Spleen (tissue), 11 donors: ENCODE measurements around the gene CENPP. TPM values are rescaled to one million over a fixed set of nuclear protein-coding genes. Genes with fewer than 3 reads are reported as not detected.

Experiments used
- DNase-seq: peaks from one replicate; pipeline ENCODE4 v3.0.0-alpha.2; 2020
- H3K27ac ChIP-seq, 8 donors: fragments of 200-600 bp; sonication (generic) in 7 of 8; 1 replicate in 4 of 8; 2 replicates in 4 of 8; pipeline versions ENCODE4 v1.5.0 to v1.8.0; 2016 to 2021; ENCODE audit warnings: inconsistent platforms in 4 of 8, mild to moderate bottlenecking in 4 of 8, moderate library complexity in 1 of 8
- H3K27me3 ChIP-seq, 7 donors: fragments of 200-600 bp; sonication (generic) in 6 of 7; replicated peaks in 1 of 7; 1 replicate in 4 of 7; 2 replicates in 3 of 7; pipeline versions ENCODE4 v1.5.0 to v1.8.0; 2016 to 2021; ENCODE audit warnings: inconsistent platforms in 3 of 7, mild to moderate bottlenecking in 1 of 7
- H3K36me3 ChIP-seq, 6 donors: fragments of 200-600 bp; sonication (generic) in 5 of 6; 1 replicate in 4 of 6; 2 replicates in 2 of 6; pipeline versions ENCODE4 v1.5.0 to v1.8.0; 2016 to 2021; ENCODE audit warnings: inconsistent platforms in 2 of 6
- H3K4me1 ChIP-seq, 6 donors: fragments of 200-600 bp; sonication (generic) in 5 of 6; 1 replicate in 3 of 6; 2 replicates in 3 of 6; pipeline versions ENCODE4 v1.5.0 to v1.8.0; 2016 to 2021; ENCODE audit warnings: inconsistent platforms in 3 of 6
- H3K4me3 ChIP-seq, 8 donors: fragments of 200-600 bp; sonication (generic) in 7 of 8; 1 replicate in 4 of 8; 2 replicates in 4 of 8; pipeline versions ENCODE4 v1.5.0 to v1.8.0; 2016 to 2021; ENCODE audit warnings: inconsistent platforms in 4 of 8, mild to moderate bottlenecking in 4 of 8, moderate library complexity in 2 of 8
- H3K9me3 ChIP-seq, 8 donors: fragments of 200-600 bp; sonication (generic) in 7 of 8; 1 replicate in 4 of 8; 2 replicates in 4 of 8; pipeline versions ENCODE4 v1.5.0 to v1.8.0; 2016 to 2021; ENCODE audit warnings: inconsistent platforms in 4 of 8
- CTCF ChIP-seq, 11 experiments: fragments of 200-600 bp in 7 of 11; fragments of 450-650 bp in 4 of 11; sonication (generic) in 4 of 11; IDR thresholded peaks in 8 of 11; conservative IDR thresholded peaks in 3 of 11; 1 replicate in 7 of 11; 2 replicates in 4 of 11; pipeline versions ENCODE4 v1.4.0 to v1.8.0; 2016 to 2021; ENCODE audit warnings: antibody characterized with exemption in 11 of 11, inconsistent platforms in 4 of 11, mild to moderate bottlenecking in 1 of 11
- POLR2A ChIP-seq, 3 donors: fragments of 450-650 bp; IDR thresholded peaks; one replicate each; pipeline ENCODE4 v1.5.1; 2017; ENCODE audit warnings: antibody characterized with exemption in 3 of 3, mild to moderate bottlenecking in 1 of 3
- POLR2AphosphoS5 ChIP-seq, 3 donors: sonication (generic); formaldehyde crosslinking; IDR thresholded peaks; one replicate each; pipeline ENCODE4 v1.5.1; 2017; ENCODE audit warnings: antibody characterized with exemption in 3 of 3
- WGBS, 5 donors: extraction: QIAGEN DNeasy Blood & Tissue Kit in 3 of 5; methylation state at CpG; one replicate each; pipeline versions ENCODE4 v1.1.5 to v1.1.7; 2013 to 2018; 5-methylcytosine and 5-hydroxymethylcytosine counted together
- intact Hi-C: fragments of 100-400 bp; cut with DNase I; formaldehyde crosslinking; loops from one replicate; pipeline ENCODE4 v1.15.0; 2023; ENCODE audit warnings: low total_unique reads
- polyA plus RNA-seq, 3 donors: library from polyadenylated mRNA; stranded (reverse); fragments of 200-250 nt; gene quantifications; one replicate each; pipeline ENCODE4 v1.2.1, GENCODE V29; 2013
- total RNA-seq, 7 donors: library from RNA; depleted of rRNA in 3 of 7; stranded (reverse); fragments of >200 nt in 3 of 7; fragmentation: NEBNext Ultra II Directional in 4 of 7; extraction: Animal tissue kit (Norgen Biotek cat#: 25700) in 4 of 7; gene quantifications; one replicate each; pipeline versions ENCODE4 v1.1.0 to v1.2.1, GENCODE V29; 2016 to 2021
- donor health status: healthy with polysubstance abuse.
- donor health status: DM: no; HTN: no; CAD: no; lungs with moderate emphysema.
- donor health status: DM: no; HTN: no; CAD: no.
- donor health status: Bipolar disorder and iron deficiency.
- donor health status: healthy.
- donor health status: DM: no; HTN: no; CAD: no.
- donor health status: DM: yes; HTN: yes; CAD: no.

Gene CENPP
- total and polyA plus RNA-seq, 10 donors: 1.7 to 15.8 (median 6.2) TPM

DNA sequence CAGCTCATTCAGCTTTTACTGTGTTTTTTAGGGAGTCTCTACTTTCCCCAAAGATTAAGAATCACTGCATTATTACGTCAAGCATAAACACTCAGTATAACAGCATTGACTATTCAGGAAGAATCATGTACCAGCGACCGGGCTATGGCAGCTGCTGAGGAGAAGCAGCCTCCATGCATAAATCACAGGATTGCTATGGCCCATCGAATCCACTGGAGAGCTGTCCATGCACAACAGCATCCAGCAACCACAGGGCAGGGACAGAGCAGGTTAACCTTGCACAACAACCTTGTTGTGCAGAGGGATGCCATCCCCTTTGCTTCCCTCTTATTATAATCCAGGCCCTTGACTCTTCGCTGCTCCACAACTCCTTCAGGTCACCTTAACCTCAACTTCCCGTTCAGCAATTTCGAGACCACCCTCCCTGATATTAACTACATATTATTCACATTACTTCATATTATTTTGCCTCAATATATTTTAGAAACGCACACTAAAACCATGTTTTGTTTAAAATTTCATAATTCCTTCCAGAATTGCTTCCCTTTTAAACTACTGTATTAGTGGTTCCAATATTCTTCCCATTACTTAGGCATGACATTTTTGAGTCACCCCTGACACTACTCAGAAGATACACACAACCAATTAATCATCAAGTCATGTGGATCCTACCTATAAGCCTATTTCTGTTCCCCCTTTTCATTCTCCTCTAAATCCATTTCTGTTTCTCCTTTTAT, 33.2 kb upstream of the CENPP start:
- no peak for DNase-seq
- peak overlapping the region; percentile 61 to 85 (median 76) for H3K4me3 ChIP-seq
- H3K4me1 ChIP-seq: peaks cover 17 to 62% (median 36%) of the 10 kb centered on the region in 6 donors
- WGBS, 5 donors: 38 to 59% (median 47%) methylated on average over 7 to 8 of the region's 8 CpGs
- TF ChIP-seq CTCF (IDR thresholded peaks at IDR 0.05 in 8 of 11, conservative IDR thresholded peaks at IDR 0.05 in 3 of 11): no peak
- no peak for TF ChIP-seq POLR2A (IDR thresholded peaks at IDR 0.05)
- no peak for TF ChIP-seq POLR2AphosphoS5 (IDR thresholded peaks at IDR 0.05)
- no peaks in the 10 kb centered on the region for H3K9me3 ChIP-seq
- intact Hi-C loops: loop anchor here (5.0 kb wide), 1 partner anchor 35 kb away; the partner anchor contains the start of genes CENPP and NOL8
- no peaks in the 10 kb centered on the region for H3K27me3 ChIP-seq
- H3K27ac ChIP-seq: peak overlapping the region in 5 of 8 donors; percentile 86 to 91 (median 90)
- H3K36me3 ChIP-seq: peaks cover 0 to 43% (median 17%) of the 10 kb centered on the region in 6 donors

GRCh38 chr9:92293075-92293354, 32.7 kb upstream of the CENPP start:
- H3K27me3 ChIP-seq: no peaks in the 10 kb centered on the region
- peak overlapping the region; percentile 61 to 85 (median 76) for H3K4me3 ChIP-seq
- intact Hi-C loops: loop anchor here (5.0 kb wide), 1 partner anchor 34 kb away; the partner anchor contains the start of genes CENPP and NOL8
- peak overlapping the region in 7 of 8 donors; percentile 72 to 91 (median 87) for H3K27ac ChIP-seq
- H3K4me1 ChIP-seq: peaks cover 19 to 67% (median 37%) of the 10 kb centered on the region in 6 donors
- TF ChIP-seq POLR2AphosphoS5 (IDR thresholded peaks at IDR 0.05): no peak
- TF ChIP-seq CTCF (IDR thresholded peaks at IDR 0.05 in 8 of 11, conservative IDR thresholded peaks at IDR 0.05 in 3 of 11): no peak
- no peak for TF ChIP-seq POLR2A (IDR thresholded peaks at IDR 0.05)
- WGBS, 5 donors: 1 to 2% (median 1%) methylated on average over 5 of the region's 5 CpGs
- DNase-seq: no peak
- peaks cover 0 to 43% (median 17%) of the 10 kb centered on the region in 6 donors for H3K36me3 ChIP-seq
- no peaks in the 10 kb centered on the region for H3K9me3 ChIP-seq

DNA sequence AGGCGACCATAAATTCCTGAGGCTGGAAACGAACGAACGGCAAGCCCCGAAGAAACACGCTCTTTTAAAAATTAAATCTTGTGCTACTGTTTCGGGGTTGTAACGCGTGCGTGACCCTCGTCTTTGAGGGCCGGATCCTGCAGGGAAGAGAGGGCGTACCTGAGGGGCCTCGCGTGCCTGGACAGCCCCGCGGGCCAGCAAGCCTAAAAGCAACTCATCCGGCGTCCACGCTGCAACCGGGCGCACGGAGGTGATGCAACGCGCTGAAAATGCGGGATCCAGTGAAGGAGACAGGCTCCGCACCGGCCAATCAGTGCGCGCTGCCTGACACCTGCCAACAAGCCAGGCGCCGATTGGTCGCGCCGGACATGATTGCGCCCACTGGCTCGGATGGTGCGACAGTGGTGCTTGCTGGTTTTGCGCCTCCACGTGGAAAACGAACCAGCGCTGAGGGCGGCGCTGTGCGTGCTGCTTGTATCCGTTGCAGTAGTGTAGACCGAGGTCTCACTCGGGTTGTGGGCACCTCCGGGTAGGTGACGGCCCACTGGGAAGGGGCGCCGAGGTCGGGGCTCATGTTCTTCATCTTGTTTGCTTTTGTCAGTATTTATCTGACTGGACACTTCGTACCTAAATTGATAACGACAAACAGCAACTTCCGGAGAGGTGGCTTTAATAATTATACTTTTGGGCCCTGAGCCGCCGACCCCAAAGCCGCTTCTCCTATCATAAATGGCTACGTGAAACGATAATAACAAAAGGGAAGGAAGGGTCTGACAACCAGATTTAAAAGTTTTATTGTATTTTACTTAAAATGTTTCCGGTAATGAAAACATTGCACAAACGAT, 32.1 kb upstream of the CENPP start, which contains the start of gene IARS1:
Gene IARS1 (minus strand): TSS at position 246 of the 845 bp plus-strand sequence. CDS start 4,278 bp downstream, outside the sequence.
- peaks cover 21 to 74% (median 37%) of the 10 kb centered on the region in 6 donors for H3K4me1 ChIP-seq
- WGBS, 5 donors: 0% methylated on average over 31 to 63 of the region's 63 CpGs
- intact Hi-C loops: loop anchor here (5.0 kb wide), 1 partner anchor 34 kb away; the partner anchor contains the start of genes CENPP and NOL8
- H3K27ac ChIP-seq: peak within 1 kb of the TSS; percentile 66 to 91 (median 86)
- H3K27me3 ChIP-seq: no peaks in the 10 kb centered on the region
- H3K9me3 ChIP-seq: no peaks in the 10 kb centered on the region
- H3K4me3 ChIP-seq: peak within 1 kb of the TSS; percentile 61 to 85 (median 76)
- peaks cover 0 to 43% (median 18%) of the 10 kb centered on the region in 6 donors for H3K36me3 ChIP-seq
- peak; percentile 98 for DNase-seq
- peak in 1 of 3 donors; percentile 80 for TF ChIP-seq POLR2A (IDR thresholded peaks at IDR 0.05)
- peak; percentile 95 to 98 (median 97) for TF ChIP-seq POLR2AphosphoS5 (IDR thresholded peaks at IDR 0.05)
- peak in 6 of 11 experiments; percentile 30 to 59 (median 38) for TF ChIP-seq CTCF (IDR thresholded peaks at IDR 0.05 in 8 of 11, conservative IDR thresholded peaks at IDR 0.05 in 3 of 11)
